ENCODE results near the gene PHF11. TPM values are rescaled to one million over a fixed set of nuclear protein-coding genes. Genes with fewer than 3 reads are reported as not detected.
"Not testable (repeated sequence)": the region's sequence is repeated elsewhere in the genome, so short reads cannot be mapped to it uniquely, and the experiment has no call there.

Gene PHF11
- polyA plus RNA-seq, 1 donor (not counting 4 experiments of a cell fraction or from before 2014, with no cell fraction given), result 32.9 TPM

DNA sequence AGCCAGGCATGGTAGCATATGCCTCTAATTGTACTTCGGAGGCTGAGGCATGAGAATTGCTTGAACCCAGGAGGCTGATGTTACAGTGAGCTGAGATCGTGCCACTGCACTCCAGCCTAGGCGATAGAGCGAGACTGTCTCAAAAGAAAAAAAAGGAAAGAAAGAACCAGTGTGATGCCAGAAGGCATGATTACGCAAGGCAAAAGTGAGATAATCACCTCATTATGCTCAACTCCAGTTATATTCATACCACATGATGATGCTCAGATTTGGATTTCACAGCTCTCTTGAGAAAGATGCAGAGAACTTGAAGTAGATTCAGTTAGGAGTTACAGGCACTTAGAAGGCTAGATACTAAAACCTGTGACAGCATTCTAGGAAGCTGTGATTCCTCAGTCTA, 67.8 kb downstream of the PHF11 start:
- no peak overlapping the region for H3K27ac ChIP-seq (ENCODE audit: control insufficient read depth, insufficient read depth, low read length)
- FAIRE-seq (no peak), DNase-seq (ENCODE audit: low read depth, low spot score) (no peak)
- dilution Hi-C loops (cut with MboI; ENCODE audit: extremely low pct_ligation_motif_present, low sequenced_read_pairs), result no loop called here
- no peaks in the 10 kb centered on the region for H3K79me2 ChIP-seq (ENCODE audit: control insufficient read depth, insufficient read depth, low read length)
- no peak overlapping the region for H3K4me2 ChIP-seq (ENCODE audit: control insufficient read depth, extremely low read depth, insufficient read depth, low read depth, low read length)
- no peaks in the 10 kb centered on the region for H3K9me1 ChIP-seq (ENCODE audit: control insufficient read depth, extremely low read depth, insufficient read depth, low read length)
- peaks cover 3 to 6% of the 10 kb centered on the region in 2 experiments for H3K36me3 ChIP-seq (ENCODE audit: control insufficient read depth in 2 of 2, extremely low read depth in 1 of 2, insufficient read depth in 2 of 2, low read length in 2 of 2)
- H4K20me1 ChIP-seq (ENCODE audit: control insufficient read depth, extremely low read depth, insufficient read depth, low read length), result no peaks in the 10 kb centered on the region
- no peak overlapping the region for H2AFZ ChIP-seq (ENCODE audit: control insufficient read depth, low read length)
- no peaks in the 10 kb centered on the region for H3K9me3 ChIP-seq (ENCODE audit: control insufficient read depth, low read depth, low read length)
- no peak overlapping the region for H3K9ac ChIP-seq (ENCODE audit: control insufficient read depth, extremely low read depth, insufficient read depth, low read length)
- H3K27me3 ChIP-seq (ENCODE audit: control insufficient read depth, extremely low read depth, insufficient read depth, low read length), result no peaks in the 10 kb centered on the region
- H3K4me3 ChIP-seq (ENCODE audit: control insufficient read depth in 2 of 3, extremely low read depth in 1 of 3, insufficient read depth in 2 of 3, low read depth in 1 of 3, low read length in 3 of 3), result no peak overlapping the region
- H3K4me1 ChIP-seq (ENCODE audit: control insufficient read depth, extremely low read depth, insufficient read depth, low read length), result peaks cover 4% of the 10 kb centered on the region
- TF ChIP-seq EZH2 (IDR thresholded peaks at IDR 0.05; ENCODE audit: low read length) (no peak), CTCF (optimal IDR thresholded peaks at IDR 0.05 in 1 of 3, IDR thresholded peaks at IDR 0.05 in 1 of 3, conservative IDR thresholded peaks at IDR 0.05 in 1 of 3; ENCODE audit: extremely low read depth in 1 of 3, insufficient read depth in 2 of 3, low read length in 3 of 3) (no peak)

DNA sequence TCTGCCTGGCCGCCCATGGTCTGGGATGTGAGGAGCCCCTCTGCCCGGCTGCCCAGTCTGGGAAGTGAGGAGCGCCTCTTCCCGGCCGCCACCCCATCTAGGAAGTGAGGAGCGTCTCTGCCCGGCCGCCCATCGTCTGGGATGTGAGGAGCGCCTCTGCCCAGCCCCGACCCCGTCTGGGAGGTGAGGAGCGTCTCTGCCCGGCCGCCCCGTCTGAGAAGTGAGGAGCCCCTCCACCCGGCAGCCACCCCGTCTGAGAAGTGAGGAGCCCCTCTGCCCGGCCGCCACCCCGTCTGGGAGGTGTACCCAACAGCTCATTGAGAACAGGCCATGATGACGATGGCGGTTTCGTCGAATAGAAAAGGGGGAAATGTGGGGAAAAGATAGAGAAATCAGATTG, 69.7 kb downstream of the PHF11 start:
- H3K9me1 ChIP-seq (ENCODE audit: control insufficient read depth, extremely low read depth, insufficient read depth, low read length); H4K20me1 ChIP-seq (ENCODE audit: control insufficient read depth, extremely low read depth, insufficient read depth, low read length); H3K36me3 ChIP-seq (ENCODE audit: control insufficient read depth in 2 of 2, extremely low read depth in 1 of 2, insufficient read depth in 2 of 2, low read length in 2 of 2); DNase-seq (ENCODE audit: low read depth, low spot score); dilution Hi-C loops (cut with MboI; ENCODE audit: extremely low pct_ligation_motif_present, low sequenced_read_pairs); H3K4me2 ChIP-seq (ENCODE audit: control insufficient read depth, extremely low read depth, insufficient read depth, low read depth, low read length); H3K4me3 ChIP-seq (ENCODE audit: control insufficient read depth in 2 of 3, extremely low read depth in 1 of 3, insufficient read depth in 2 of 3, low read depth in 1 of 3, low read length in 3 of 3); H3K79me2 ChIP-seq (ENCODE audit: control insufficient read depth, insufficient read depth, low read length); H3K9ac ChIP-seq (ENCODE audit: control insufficient read depth, extremely low read depth, insufficient read depth, low read length); H3K27me3 ChIP-seq (ENCODE audit: control insufficient read depth, extremely low read depth, insufficient read depth, low read length); H3K27ac ChIP-seq (ENCODE audit: control insufficient read depth, insufficient read depth, low read length); H2AFZ ChIP-seq (ENCODE audit: control insufficient read depth, low read length); FAIRE-seq; H3K9me3 ChIP-seq (ENCODE audit: control insufficient read depth, low read depth, low read length): not testable (repeated sequence)
- peaks cover 13% of the 10 kb centered on the region for H3K4me1 ChIP-seq (ENCODE audit: control insufficient read depth, extremely low read depth, insufficient read depth, low read length)

DNA sequence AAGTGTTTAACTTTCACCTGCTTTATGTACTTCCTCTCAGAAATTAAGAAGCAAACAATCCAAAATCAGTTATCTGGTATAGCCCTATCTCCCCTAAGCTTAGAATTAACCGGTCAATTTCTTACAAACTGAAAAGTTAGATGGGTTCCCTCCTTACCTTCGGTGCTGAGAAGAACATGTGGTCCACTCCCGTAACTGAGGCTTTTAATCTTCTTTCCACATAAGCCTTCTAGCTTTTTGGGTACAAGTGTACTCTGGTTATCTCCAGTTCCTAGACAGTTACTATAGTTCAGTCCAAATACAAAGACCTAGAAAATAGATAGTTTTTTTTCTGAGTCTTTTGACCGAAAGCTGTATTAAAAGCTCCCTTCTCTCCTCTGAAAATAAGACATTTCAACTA, 70.7 kb downstream of the PHF11 start:
- Histone ChIP-seq H2AFZ (ENCODE audit: control insufficient read depth, low read length) (no peak overlapping the region), H3K9me3 (ENCODE audit: control insufficient read depth, low read depth, low read length) (no peaks in the 10 kb centered on the region), H3K27me3 (ENCODE audit: control insufficient read depth, extremely low read depth, insufficient read depth, low read length) (no peaks in the 10 kb centered on the region), H3K36me3 (ENCODE audit: control insufficient read depth in 2 of 2, extremely low read depth in 1 of 2, insufficient read depth in 2 of 2, low read length in 2 of 2) (peaks cover 1 to 2% of the 10 kb centered on the region in 2 experiments), H3K9me1 (ENCODE audit: control insufficient read depth, extremely low read depth, insufficient read depth, low read length) (no peaks in the 10 kb centered on the region), H3K4me3 (ENCODE audit: control insufficient read depth in 2 of 3, extremely low read depth in 1 of 3, insufficient read depth in 2 of 3, low read depth in 1 of 3, low read length in 3 of 3) (no peak overlapping the region), H3K9ac (ENCODE audit: control insufficient read depth, extremely low read depth, insufficient read depth, low read length) (no peak overlapping the region), H3K4me1 (ENCODE audit: control insufficient read depth, extremely low read depth, insufficient read depth, low read length) (peaks cover 20% of the 10 kb centered on the region), H3K27ac (ENCODE audit: control insufficient read depth, insufficient read depth, low read length) (no peak overlapping the region), H4K20me1 (ENCODE audit: control insufficient read depth, extremely low read depth, insufficient read depth, low read length) (no peaks in the 10 kb centered on the region), H3K4me2 (ENCODE audit: control insufficient read depth, extremely low read depth, insufficient read depth, low read depth, low read length) (no peak overlapping the region), H3K79me2 (ENCODE audit: control insufficient read depth, insufficient read depth, low read length) (peaks cover 5% of the 10 kb centered on the region)
- TF ChIP-seq EZH2 (IDR thresholded peaks at IDR 0.05; ENCODE audit: low read length), result no peak
- TF ChIP-seq CTCF (optimal IDR thresholded peaks at IDR 0.05 in 1 of 3, IDR thresholded peaks at IDR 0.05 in 1 of 3, conservative IDR thresholded peaks at IDR 0.05 in 1 of 3; ENCODE audit: extremely low read depth in 1 of 3, insufficient read depth in 2 of 3, low read length in 3 of 3), result no peak
- dilution Hi-C loops (cut with MboI; ENCODE audit: extremely low pct_ligation_motif_present, low sequenced_read_pairs), result no loop called here
- no peak for DNase-seq (ENCODE audit: low read depth, low spot score)
- FAIRE-seq, result no peak
